DMS153 (cell line): ENCODE results near the gene LRRC45.
A peak's percentile ranks its signal among the peaks of the same experiment; 100 is the strongest.

Source experiments
- DNase-seq: peaks from one replicate; lab custom pipeline; 2025; lab: John Stamatoyannopoulos, UW

Gene LRRC45

GRCh38 chr17:82019690-82020571 is 3.2 kb upstream of the LRRC45 start:
- DNase-seq, result no peak

GRCh38 chr17:82020572-82021106 is 2.5 kb upstream of the LRRC45 start:
- no peak for DNase-seq

- peak; percentile 42 for DNase-seq
Observed at GRCh38 chr17:82021107-82021899, 1.8 kb upstream of the LRRC45 start.

GRCh38 chr17:82021900-82022309 is 1.2 kb upstream of the LRRC45 start:
- no peak for DNase-seq

GRCh38 chr17:82022310-82022980 is 660 bp upstream of the LRRC45 start, which contains the start of gene CENPX:
TSS of gene CENPX (minus strand) at chr17:82022878. CDS start at chr17:82022861, 17 bp downstream.
- no peak for DNase-seq

- DNase-seq, result no peak
Observed at GRCh38 chr17:82023447-82024241, 539 bp downstream of the LRRC45 start.

- DNase-seq, result no peak
Observed at GRCh38 chr17:82024859-82025258, 1.8 kb downstream of the LRRC45 start.

- DNase-seq, result no peak
Observed at GRCh38 chr17:82025401-82026107, 2.4 kb downstream of the LRRC45 start.

- DNase-seq, result no peak
Observed at GRCh38 chr17:82028246-82028645, 5.1 kb downstream of the LRRC45 start.

GRCh38 chr17:82028966-82029365 is 5.9 kb downstream of the LRRC45 start:
- no peak for DNase-seq

GRCh38 chr17:82029391-82029790 is 6.3 kb downstream of the LRRC45 start:
- DNase-seq, result no peak

- no peak for DNase-seq
Observed at GRCh38 chr17:82029990-82030469, 6.9 kb downstream of the LRRC45 start.

- peak; percentile 40 for DNase-seq
Observed at GRCh38 chr17:82030470-82031302, 7.6 kb downstream of the LRRC45 start.

- no peak for DNase-seq
Observed at GRCh38 chr17:82031303-82031884, 8.3 kb downstream of the LRRC45 start, which contains the start of gene RAC3. TSS of gene RAC3 (plus strand) at chr17:82031678. CDS start at chr17:82031762, 84 bp downstream.

- DNase-seq, result peak; percentile 13
Observed at GRCh38 chr17:82031885-82032627, 9.0 kb downstream of the LRRC45 start.

GRCh38 chr17:82033359-82034085 is 10.4 kb downstream of the LRRC45 start:
- no peak for DNase-seq

GRCh38 chr17:82034371-82035011 is 11.4 kb downstream of the LRRC45 start:
- no peak for DNase-seq
